Activated naive CD8-positive, alpha-beta T cell treated with anti-CD3 and anti-CD28 coated beads, Interleukin-2, amount 50 U/mL, for 24 hours (primary cell): ENCODE data around the gene TTC16.

ENCODE experiments used
- ATAC-seq: fragments of 150-1000 bp; cut with Tn5 transposase; one replicate; pipeline ENCODE4 v1.10.0; 2021
- DNase-seq: peaks from one replicate; pipeline ENCODE4 v3.0.0; 2021
- H3K27ac Mint-ChIP-seq: one replicate; pipeline ENCODE4 v1.8.0; 2021; ENCODE audit warnings: mild to moderate bottlenecking, mixed read lengths
- H3K27me3 Mint-ChIP-seq: one replicate; pipeline ENCODE4 v1.8.0; 2021; ENCODE audit warnings: mixed read lengths
- H3K36me3 Mint-ChIP-seq: one replicate; pipeline ENCODE4 v1.8.0; 2021; ENCODE audit warnings: low read depth, mixed read lengths
- H3K4me1 Mint-ChIP-seq: one replicate; pipeline ENCODE4 v1.8.0; 2021; ENCODE audit warnings: mixed read lengths
- H3K4me3 Mint-ChIP-seq: one replicate; pipeline ENCODE4 v1.8.0; 2021; ENCODE audit warnings: mild to moderate bottlenecking, moderate library complexity, mixed read lengths
- H3K9me3 Mint-ChIP-seq: one replicate; pipeline ENCODE4 v1.8.0; 2021; ENCODE audit warnings: mixed read lengths

TTC16 gene

GRCh38 chr9:127707766-127708165 is 8.1 kb upstream of the TTC16 start:
- H3K9me3 Mint-ChIP-seq: no peaks in the 10 kb centered on the region

GRCh38 chr9:127708952-127709587 is 6.8 kb upstream of the TTC16 start:
- ATAC-seq (no peak), DNase-seq (no peak)
- Mint-ChIP-seq H3K27ac (no peak overlapping the region), H3K9me3 (no peaks in the 10 kb centered on the region), H3K4me3 (no peak overlapping the region), H3K4me1 (peaks cover 21% of the 10 kb centered on the region), H3K27me3 (no peaks in the 10 kb centered on the region), H3K36me3 (peaks cover 4% of the 10 kb centered on the region)

More at GRCh38 chr9:127707766-127708165, 8.1 kb upstream of the TTC16 start:
- H3K4me3 Mint-ChIP-seq: no peak overlapping the region
- no peaks in the 10 kb centered on the region for H3K27me3 Mint-ChIP-seq
- peaks cover 18% of the 10 kb centered on the region for H3K4me1 Mint-ChIP-seq
- DNase-seq (peak; percentile 32), ATAC-seq (peak; percentile 83)
- peaks cover 4% of the 10 kb centered on the region for H3K36me3 Mint-ChIP-seq
- H3K27ac Mint-ChIP-seq: peak overlapping the region; percentile 68

GRCh38 chr9:127710204-127710783 is 5.6 kb upstream of the TTC16 start:
- Mint-ChIP-seq H3K27me3 (no peaks in the 10 kb centered on the region), H3K27ac (no peak overlapping the region), H3K4me1 (peaks cover 24% of the 10 kb centered on the region), H3K9me3 (no peaks in the 10 kb centered on the region), H3K4me3 (no peak overlapping the region), H3K36me3 (peaks cover 4% of the 10 kb centered on the region)
- ATAC-seq (no peak), DNase-seq (no peak)

- Mint-ChIP-seq H3K4me3 (no peak overlapping the region), H3K27ac (no peak overlapping the region), H3K4me1 (peaks cover 28% of the 10 kb centered on the region), H3K9me3 (no peaks in the 10 kb centered on the region), H3K36me3 (peaks cover 4% of the 10 kb centered on the region), H3K27me3 (no peaks in the 10 kb centered on the region)
- no peak for ATAC-seq
- no peak for DNase-seq
Observed at GRCh38 chr9:127711226-127711701, 4.6 kb upstream of the TTC16 start.

- H3K4me1 Mint-ChIP-seq: peaks cover 30% of the 10 kb centered on the region
- H3K36me3 Mint-ChIP-seq: peaks cover 4% of the 10 kb centered on the region
- DNase-seq (no peak), ATAC-seq (no peak)
- no peak overlapping the region for H3K4me3 Mint-ChIP-seq
- H3K27me3 Mint-ChIP-seq: no peaks in the 10 kb centered on the region
- no peak overlapping the region for H3K27ac Mint-ChIP-seq
- no peaks in the 10 kb centered on the region for H3K9me3 Mint-ChIP-seq
Observed at GRCh38 chr9:127711831-127712274, 4.0 kb upstream of the TTC16 start.

- H3K4me1 Mint-ChIP-seq: peaks cover 28% of the 10 kb centered on the region
- no peaks in the 10 kb centered on the region for H3K27me3 Mint-ChIP-seq
- H3K36me3 Mint-ChIP-seq: peaks cover 4% of the 10 kb centered on the region
- no peaks in the 10 kb centered on the region for H3K9me3 Mint-ChIP-seq
- H3K27ac Mint-ChIP-seq: no peak overlapping the region
- H3K4me3 Mint-ChIP-seq: no peak overlapping the region
- DNase-seq (no peak), ATAC-seq (no peak)
Observed at GRCh38 chr9:127712371-127712770, 3.5 kb upstream of the TTC16 start.

- Mint-ChIP-seq H3K4me3 (no peak overlapping the region), H3K9me3 (no peaks in the 10 kb centered on the region), H3K36me3 (peaks cover 4% of the 10 kb centered on the region), H3K27ac (no peak overlapping the region), H3K27me3 (no peaks in the 10 kb centered on the region), H3K4me1 (peaks cover 23% of the 10 kb centered on the region)
- ATAC-seq: no peak
- no peak for DNase-seq
Observed at GRCh38 chr9:127712867-127713266, 3.0 kb upstream of the TTC16 start.

GRCh38 chr9:127714020-127714750 is 1.7 kb upstream of the TTC16 start:
- Mint-ChIP-seq H3K36me3 (peaks cover 4% of the 10 kb centered on the region), H3K27ac (no peak overlapping the region), H3K4me3 (peak overlapping the region; percentile 82), H3K4me1 (peaks cover 22% of the 10 kb centered on the region), H3K27me3 (no peaks in the 10 kb centered on the region), H3K9me3 (no peaks in the 10 kb centered on the region)
- ATAC-seq (no peak), DNase-seq (no peak)

- no peaks in the 10 kb centered on the region for H3K9me3 Mint-ChIP-seq
- H3K4me3 Mint-ChIP-seq: peak overlapping the region; percentile 91
- ATAC-seq (no peak), DNase-seq (peak; percentile 29)
- H3K4me1 Mint-ChIP-seq: peaks cover 30% of the 10 kb centered on the region
- peaks cover 4% of the 10 kb centered on the region for H3K36me3 Mint-ChIP-seq
- H3K27ac Mint-ChIP-seq: peak overlapping the region; percentile 85
- no peaks in the 10 kb centered on the region for H3K27me3 Mint-ChIP-seq
Observed at GRCh38 chr9:127714951-127715469, 869 bp upstream of the TTC16 start.

- H3K4me1 Mint-ChIP-seq: peaks cover 34% of the 10 kb centered on the region
- peak overlapping the region; percentile 85 for H3K27ac Mint-ChIP-seq
- H3K4me3 Mint-ChIP-seq: peak overlapping the region; percentile 91
- DNase-seq (no peak), ATAC-seq (no peak)
- H3K36me3 Mint-ChIP-seq: peaks cover 4% of the 10 kb centered on the region
- no peaks in the 10 kb centered on the region for H3K9me3 Mint-ChIP-seq
- no peaks in the 10 kb centered on the region for H3K27me3 Mint-ChIP-seq
Observed at GRCh38 chr9:127716412-127716811, 533 bp downstream of the TTC16 start.

- Mint-ChIP-seq H3K36me3 (no peaks in the 10 kb centered on the region), H3K27ac (no peak overlapping the region), H3K9me3 (no peaks in the 10 kb centered on the region), H3K4me3 (no peak overlapping the region), H3K27me3 (no peaks in the 10 kb centered on the region), H3K4me1 (peaks cover 33% of the 10 kb centered on the region)
- no peak for ATAC-seq
- no peak for DNase-seq
Observed at GRCh38 chr9:127717766-127718165, 1.9 kb downstream of the TTC16 start.

- Mint-ChIP-seq H3K4me3 (peak overlapping the region; percentile 56), H3K36me3 (no peaks in the 10 kb centered on the region), H3K9me3 (no peaks in the 10 kb centered on the region), H3K27ac (peak overlapping the region; percentile 90), H3K27me3 (no peaks in the 10 kb centered on the region), H3K4me1 (peaks cover 28% of the 10 kb centered on the region)
- peak; percentile 32 for DNase-seq
- ATAC-seq: no peak
Observed at GRCh38 chr9:127720031-127720864, 4.4 kb downstream of the TTC16 start.

- Mint-ChIP-seq H3K9me3 (no peaks in the 10 kb centered on the region), H3K4me3 (no peak overlapping the region), H3K27me3 (no peaks in the 10 kb centered on the region), H3K36me3 (no peaks in the 10 kb centered on the region), H3K27ac (peak overlapping the region; percentile 29), H3K4me1 (peaks cover 28% of the 10 kb centered on the region)
- ATAC-seq (no peak), DNase-seq (no peak)
Observed at GRCh38 chr9:127720865-127721227, 5.0 kb downstream of the TTC16 start.

GRCh38 chr9:127721391-127721821 is 5.5 kb downstream of the TTC16 start:
- Mint-ChIP-seq H3K4me3 (no peak overlapping the region), H3K4me1 (peaks cover 22% of the 10 kb centered on the region), H3K9me3 (no peaks in the 10 kb centered on the region), H3K36me3 (no peaks in the 10 kb centered on the region), H3K27me3 (no peaks in the 10 kb centered on the region), H3K27ac (peak overlapping the region; percentile 31)
- ATAC-seq (no peak), DNase-seq (no peak)
